Endothelial cell of umbilical vein (primary cell): ENCODE results near the gene KLC1. TPM values are rescaled to one million over a fixed set of nuclear protein-coding genes. Genes with fewer than 3 reads are reported as not detected.

Experiments used
- BruUV-seq: library from RNA; stranded (reverse); fragments of 400-500 nt; replicated peaks from 2 replicates; lab custom pipeline; 2021; lab: Mats Ljungman, UMichigan
- CTCF ChIA-PET: fragments of 300-600, 350-600 bp; sonication (Branson Sonifier 250); formaldehyde crosslinking; loops from one replicate; lab custom pipeline; 2021; ENCODE audit warnings: antibody characterized with exemption, inconsistent platforms; lab: Charles Lee
- POLR2A ChIA-PET: fragments of 300-600, 350-600 bp; sonication (Branson Sonifier 250); formaldehyde crosslinking; loops from one replicate; lab custom pipeline; 2021; ENCODE audit warnings: antibody characterized with exemption, inconsistent platforms; lab: Charles Lee
- DNase-seq: peaks from one replicate; pipeline ENCODE4 v3.0.0-alpha.2; 2011; ENCODE audit warnings: low read depth, low spot score
- FAIRE-seq: peaks from 2 replicates; lab custom pipeline; 2011; peaks lifted over from hg19 to GRCh38; lab: Jason Lieb, UNC
- H2AFZ ChIP-seq: 2 replicates; pipeline ENCODE4 v1.6.0; 2012; ENCODE audit warnings: low read depth, low read length, control low read depth, inconsistent platforms
- H3K27ac ChIP-seq: 2 replicates; pipeline ENCODE4 v1.5.1; 2011; ENCODE audit warnings: low read depth, mild to moderate bottlenecking, control low read depth, low read length, moderate library complexity; ENCODE audit not compliant: insufficient read depth
- H3K27me3 ChIP-seq, 2 experiments: 2 replicates each; pipeline versions ENCODE4 v1.6.0 to v1.6.1; 2011; ENCODE audit warnings: low read length in 2 of 2, mixed read lengths in 1 of 2; ENCODE audit not compliant: control insufficient read depth in 2 of 2, insufficient read depth in 2 of 2
- H3K36me3 ChIP-seq, 2 experiments: 2 replicates in 1 of 2; 3 replicates in 1 of 2; pipeline ENCODE4 v1.5.1; 2011; ENCODE audit warnings: low read length in 2 of 2, mild to moderate bottlenecking in 1 of 2, moderate library complexity in 1 of 2; ENCODE audit not compliant: control insufficient read depth in 2 of 2, insufficient read depth in 2 of 2; ENCODE audit errors: extremely low read depth in 1 of 2
- H3K4me1 ChIP-seq: 3 replicates; pipeline ENCODE4 v1.5.1; 2011; ENCODE audit warnings: mild to moderate bottlenecking, low read length; ENCODE audit not compliant: control insufficient read depth, insufficient read depth; ENCODE audit errors: extremely low read depth
- H3K4me2 ChIP-seq: 2 replicates; pipeline ENCODE4 v1.6.1; 2011; ENCODE audit warnings: low read length, control low read depth, mixed read lengths; ENCODE audit not compliant: insufficient read depth
- H3K4me3 ChIP-seq, 3 experiments: fragments of 200-600 bp in 1 of 3; sonication (generic), shearing (Covaris generic) in 1 of 3; replicated peaks in 1 of 3; 2 replicates each; pipeline ENCODE4 v1.5.1; 2011 to 2016; ENCODE audit warnings: control low read depth in 3 of 3, low read length in 3 of 3, mild to moderate bottlenecking in 2 of 3, inconsistent platforms in 1 of 3, low read depth in 1 of 3, moderate library complexity in 1 of 3; ENCODE audit not compliant: insufficient read depth in 1 of 3
- H3K79me2 ChIP-seq: 2 replicates; pipeline ENCODE4 v1.6.0; 2012; ENCODE audit warnings: low read length, inconsistent platforms; ENCODE audit not compliant: control insufficient read depth, insufficient read depth
- H3K9ac ChIP-seq: replicated peaks from 2 replicates; pipeline ENCODE3; 2011; ENCODE audit warnings: low read length, control low read depth; ENCODE audit not compliant: insufficient read depth; ENCODE audit errors: extremely low read depth
- H3K9me1 ChIP-seq: replicated peaks from 3 replicates; pipeline ENCODE4 v1.6.0; 2011; ENCODE audit warnings: mild to moderate bottlenecking, low read length; ENCODE audit not compliant: control insufficient read depth, insufficient read depth; ENCODE audit errors: extremely low read depth
- H3K9me3 ChIP-seq: replicated peaks from 2 replicates; pipeline ENCODE4 v1.5.1; 2012; ENCODE audit warnings: low read length, inconsistent platforms; ENCODE audit not compliant: control insufficient read depth, insufficient read depth
- H4K20me1 ChIP-seq: replicated peaks from 2 replicates; pipeline ENCODE3; 2011; ENCODE audit warnings: mild to moderate bottlenecking, low read length; ENCODE audit not compliant: control insufficient read depth, insufficient read depth; ENCODE audit errors: extremely low read depth
- EZH2 ChIP-seq: IDR thresholded peaks from 2 replicates; pipeline ENCODE4 v1.6.1; 2012; ENCODE audit warnings: borderline replicate concordance, low read depth, mild to moderate bottlenecking, moderate library complexity, low read length, inconsistent platforms; ENCODE audit not compliant: severe bottlenecking
- FOS ChIP-seq: IDR thresholded peaks from 2 replicates; pipeline ENCODE4 v1.6.1; 2011; ENCODE audit warnings: mild to moderate bottlenecking, low read length, moderate library complexity, borderline replicate concordance; ENCODE audit not compliant: insufficient read depth
- GATA2 ChIP-seq: IDR thresholded peaks from 2 replicates; pipeline ENCODE4 v1.7.0; 2011; ENCODE audit warnings: low read depth, mild to moderate bottlenecking, moderate library complexity, mixed read lengths, low read length; ENCODE audit not compliant: insufficient read length, insufficient read depth
- JUN ChIP-seq: IDR thresholded peaks from 2 replicates; pipeline ENCODE4 v1.6.1; 2011; ENCODE audit warnings: borderline replicate concordance, low read depth; ENCODE audit not compliant: insufficient read length, insufficient read depth
- MYC ChIP-seq: IDR thresholded peaks from one replicate; pipeline ENCODE4 v1.6.1; 2011; ENCODE audit warnings: mild to moderate bottlenecking, low read depth, low read length
- POLR2A ChIP-seq: IDR thresholded peaks from 2 replicates; pipeline ENCODE4 v1.6.1; 2012; ENCODE audit warnings: low read depth, mild to moderate bottlenecking, control low read depth, low read length
- POLR2AphosphoS5 ChIP-seq: IDR thresholded peaks from 2 replicates; pipeline ENCODE4 v1.6.1; 2012; ENCODE audit warnings: low read depth, mild to moderate bottlenecking, control low read depth, low read length, moderate library complexity; ENCODE audit not compliant: insufficient read depth
- dilution Hi-C: fragments of 300-500 bp; cut with MboI; formaldehyde crosslinking; loops from one replicate; pipeline ENCODE4 v1.15.0; 2019; ENCODE audit warnings: low sequenced_read_pairs; ENCODE audit not compliant: extremely low pct_ligation_motif_present
- intact Hi-C: fragments of 100-400 bp; cut with micrococcal nuclease; formaldehyde crosslinking; loops from one replicate; pipeline ENCODE4 v1.10.0; 2022
- polyA plus RNA-seq, 4 experiments: library from polyadenylated mRNA; depleted of rRNA in 3 of 4; stranded (reverse) in 3 of 4; unstranded in 1 of 4; fragments of >200 nt; gene quantifications; 2 replicates each; pipeline versions ENCODE4 v1.2.1 to v1.2.3, GENCODE V29; 2011 to 2012; ENCODE audit warnings: missing spikeins in 1 of 4
- total RNA-seq: library from RNA; stranded (reverse); gene quantifications from 2 replicates; pipeline ENCODE4 v1.2.3, GENCODE V29; 2021
- TF ChIP-seq, protein P1 (sequence below), 2 donors: IDR thresholded peaks; 1 replicate in 1 of 2; 2 replicates in 1 of 2; pipeline ENCODE4 v1.5.1; 2011; ENCODE audit warnings: low read length in 2 of 2, mild to moderate bottlenecking in 2 of 2, moderate library complexity in 2 of 2, control low read depth in 1 of 2, inconsistent platforms in 1 of 2, low read depth in 1 of 2; ENCODE audit not compliant: insufficient read depth in 1 of 2; ENCODE audit errors: extremely low read depth in 1 of 2
- TF ChIP-seq, protein P2 (sequence below): IDR thresholded peaks from 2 replicates; pipeline ENCODE4 v1.6.1; 2011; ENCODE audit not compliant: insufficient read depth, insufficient read length

The KLC1 gene
- total and polyA plus RNA-seq, 2 donors (not counting 3 experiments of a cell fraction or from before 2014, with no cell fraction given), result 124 to 233 TPM

DNA sequence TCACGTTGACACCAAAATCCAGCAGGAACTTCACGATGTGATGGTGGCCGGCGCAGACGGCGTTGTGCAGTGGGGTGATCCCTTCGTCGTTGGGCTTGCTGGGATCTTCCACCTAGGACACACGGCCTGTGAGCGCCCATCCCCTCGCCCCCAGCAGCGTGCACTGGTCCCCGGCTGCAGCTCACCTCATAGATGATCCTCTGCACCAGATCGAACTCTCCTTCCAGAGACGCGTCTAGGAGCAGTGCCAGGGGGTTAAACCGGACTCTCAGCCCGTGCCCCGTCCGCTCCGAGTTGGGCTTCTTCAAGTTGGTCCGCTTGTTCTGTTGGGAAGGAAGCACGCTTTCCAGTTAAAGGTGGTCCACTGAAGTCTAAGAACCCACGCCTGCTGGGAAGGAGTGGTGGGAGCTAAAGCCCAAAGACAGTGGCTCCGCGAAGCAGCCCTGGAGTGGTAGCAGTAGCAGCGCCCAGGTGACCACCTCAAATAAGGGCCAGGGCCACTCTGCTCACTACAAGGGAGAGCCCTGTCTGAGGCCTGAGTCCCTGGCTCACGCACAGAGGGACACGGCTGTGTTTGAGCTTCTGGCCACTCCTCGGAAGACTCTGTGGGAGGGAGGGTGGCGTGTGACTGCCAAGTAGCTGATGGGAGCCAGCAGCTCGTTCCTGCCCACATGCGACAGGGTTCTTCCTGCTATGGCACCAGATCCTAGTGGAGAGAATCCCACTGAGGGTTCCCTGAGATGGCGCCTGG, 109.9 kb downstream of the KLC1 start:
- H3K9me3 ChIP-seq, result no peaks in the 10 kb centered on the region
- no peaks in the 10 kb centered on the region for H3K27me3 ChIP-seq
- POLR2A ChIA-PET, result no interaction called here
- peaks cover 0 to 27% of the 10 kb centered on the region in 2 experiments for H3K36me3 ChIP-seq
- no peak overlapping the region for H2AFZ ChIP-seq
- CTCF ChIA-PET, result interaction anchor here (1.0 kb wide), 1 partner anchor 14 kb away, joined by 4 read pairs; no protein-coding TSS in a partner anchor
- H3K27ac ChIP-seq, result no peak overlapping the region
- BruUV-seq, result no TSS peak
- H3K4me3 ChIP-seq, result no peak overlapping the region
- no peaks in the 10 kb centered on the region for H3K79me2 ChIP-seq
- dilution Hi-C loops (no loop called here), intact Hi-C loops (no loop called here)
- FAIRE-seq, result no peak
- no peak overlapping the region for H3K4me2 ChIP-seq
- DNase-seq, result no peak
- H3K9ac ChIP-seq, result no peak overlapping the region
- peaks cover 14% of the 10 kb centered on the region for H3K4me1 ChIP-seq
- TF ChIP-seq, protein P1, sequence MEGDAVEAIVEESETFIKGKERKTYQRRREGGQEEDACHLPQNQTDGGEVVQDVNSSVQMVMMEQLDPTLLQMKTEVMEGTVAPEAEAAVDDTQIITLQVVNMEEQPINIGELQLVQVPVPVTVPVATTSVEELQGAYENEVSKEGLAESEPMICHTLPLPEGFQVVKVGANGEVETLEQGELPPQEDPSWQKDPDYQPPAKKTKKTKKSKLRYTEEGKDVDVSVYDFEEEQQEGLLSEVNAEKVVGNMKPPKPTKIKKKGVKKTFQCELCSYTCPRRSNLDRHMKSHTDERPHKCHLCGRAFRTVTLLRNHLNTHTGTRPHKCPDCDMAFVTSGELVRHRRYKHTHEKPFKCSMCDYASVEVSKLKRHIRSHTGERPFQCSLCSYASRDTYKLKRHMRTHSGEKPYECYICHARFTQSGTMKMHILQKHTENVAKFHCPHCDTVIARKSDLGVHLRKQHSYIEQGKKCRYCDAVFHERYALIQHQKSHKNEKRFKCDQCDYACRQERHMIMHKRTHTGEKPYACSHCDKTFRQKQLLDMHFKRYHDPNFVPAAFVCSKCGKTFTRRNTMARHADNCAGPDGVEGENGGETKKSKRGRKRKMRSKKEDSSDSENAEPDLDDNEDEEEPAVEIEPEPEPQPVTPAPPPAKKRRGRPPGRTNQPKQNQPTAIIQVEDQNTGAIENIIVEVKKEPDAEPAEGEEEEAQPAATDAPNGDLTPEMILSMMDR (IDR thresholded peaks at IDR 0.05; ENCODE audit: extremely low read depth in 1 of 2, insufficient read depth in 1 of 2, low read depth in 1 of 2, low read length in 2 of 2), result no peak
- no peak for TF ChIP-seq FOS
- TF ChIP-seq POLR2AphosphoS5, result no peak
- TF ChIP-seq, protein P2, sequence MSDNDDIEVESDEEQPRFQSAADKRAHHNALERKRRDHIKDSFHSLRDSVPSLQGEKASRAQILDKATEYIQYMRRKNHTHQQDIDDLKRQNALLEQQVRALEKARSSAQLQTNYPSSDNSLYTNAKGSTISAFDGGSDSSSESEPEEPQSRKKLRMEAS, result no peak
- TF ChIP-seq POLR2A, result no peak
- TF ChIP-seq MYC, result no peak
- no peak for TF ChIP-seq EZH2
- TF ChIP-seq GATA2, result no peak
- no peak for TF ChIP-seq JUN
- H4K20me1 ChIP-seq, result no peaks in the 10 kb centered on the region
- H3K9me1 ChIP-seq, result no peaks in the 10 kb centered on the region
